ENCODE results near the gene LTBR. TPM values are rescaled to one million over a fixed set of nuclear protein-coding genes. Genes with fewer than 3 reads are reported as not detected.

The LTBR gene
- total RNA-seq, 1 donor from 2014 or later = 55.8 TPM

DNA sequence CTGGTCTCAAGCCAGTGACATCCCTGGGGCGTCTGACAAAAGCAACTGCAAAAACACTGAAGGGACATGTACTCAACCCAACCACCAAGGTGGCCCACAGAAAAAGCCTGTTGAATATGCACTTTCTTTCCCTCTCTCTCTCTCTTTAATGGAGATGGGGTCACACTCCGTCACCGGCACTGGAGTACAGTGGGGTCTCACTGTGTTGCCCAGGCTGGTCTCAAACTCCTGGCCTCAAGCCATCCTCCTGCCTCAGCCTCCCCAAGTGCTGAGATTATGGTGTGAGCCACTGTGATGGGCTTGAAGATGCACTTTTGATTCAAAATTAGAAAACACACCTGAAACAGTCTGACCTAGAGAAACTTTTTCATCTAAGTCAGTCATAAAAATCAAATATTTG lies 53.6 kb downstream of the LTBR start:
- H3K36me3 ChIP-seq (ENCODE audit: control insufficient read depth, insufficient read depth, low read length) = no peaks in the 10 kb centered on the region
- no peak overlapping the region for H3K4me3 ChIP-seq (ENCODE audit: low read depth, low read length)
- DNase-seq (ENCODE audit: low read depth) = no peak
- no peak for FAIRE-seq
- no peaks in the 10 kb centered on the region for H3K27me3 ChIP-seq (ENCODE audit: control insufficient read depth, insufficient read depth, low read length)
- TF ChIP-seq CTCF (IDR thresholded peaks at IDR 0.05; ENCODE audit: insufficient read depth, low read length, severe bottlenecking) = no peak

GRCh38 chr12:6438345-6438744 lies 54.4 kb downstream of the LTBR start:
- FAIRE-seq (no peak), DNase-seq (ENCODE audit: low read depth) (no peak)
- Histone ChIP-seq H3K27me3 (ENCODE audit: control insufficient read depth, insufficient read depth, low read length) (no peaks in the 10 kb centered on the region), H3K36me3 (ENCODE audit: control insufficient read depth, insufficient read depth, low read length) (no peaks in the 10 kb centered on the region), H3K4me3 (ENCODE audit: low read depth, low read length) (no peak overlapping the region)
- no peak for TF ChIP-seq CTCF (IDR thresholded peaks at IDR 0.05; ENCODE audit: insufficient read depth, low read length, severe bottlenecking)

DNA sequence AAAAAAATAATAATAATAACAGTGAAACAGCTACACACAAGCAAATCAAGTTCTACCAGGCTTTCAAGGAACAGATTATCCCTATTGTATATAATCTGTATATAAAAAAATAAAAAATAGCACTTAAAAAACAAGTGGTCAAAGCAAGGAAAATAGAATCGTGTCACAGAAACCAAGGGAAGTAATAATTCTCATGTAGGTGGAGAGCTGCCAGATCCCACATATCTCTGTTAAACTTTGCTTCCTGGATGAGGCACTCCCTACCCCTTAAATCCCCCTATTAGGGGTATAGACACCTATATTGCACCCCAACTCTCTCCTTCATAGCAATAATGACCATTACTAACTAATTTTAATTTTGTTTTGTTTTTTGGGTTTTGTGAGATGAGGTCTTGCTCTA lies 56.4 kb downstream of the LTBR start:
- Histone ChIP-seq H3K4me3 (ENCODE audit: low read depth, low read length) (no peak overlapping the region), H3K27me3 (ENCODE audit: control insufficient read depth, insufficient read depth, low read length) (no peaks in the 10 kb centered on the region), H3K36me3 (ENCODE audit: control insufficient read depth, insufficient read depth, low read length) (no peaks in the 10 kb centered on the region)
- TF ChIP-seq CTCF (IDR thresholded peaks at IDR 0.05; ENCODE audit: insufficient read depth, low read length, severe bottlenecking) = no peak
- no peak for DNase-seq (ENCODE audit: low read depth)
- FAIRE-seq = no peak

Other genes with a start within 250 kb of the LTBR start
- gene CD9, start 183.8 kb upstream of the LTBR start, total RNA-seq = 492 and 634 TPM in 2 replicates
- 15.3 and 23.4 TPM in 2 replicates for gene PLEKHG6, start 73.5 kb upstream of the LTBR start, total RNA-seq
- gene TNFRSF1A, start 42.1 kb upstream of the LTBR start, total RNA-seq = 26.9 and 47.0 TPM in 2 replicates
- gene SCNN1A, start 8.6 kb upstream of the LTBR start, total RNA-seq = 54.5 and 57.7 TPM in 2 replicates
- gene CD27, start 60.8 kb downstream of the LTBR start, total RNA-seq = not detected in 2 replicates
- gene TAPBPL, start 67.9 kb downstream of the LTBR start, total RNA-seq = 1.8 and 3.1 TPM in 2 replicates
- 0.26 and 3.1 TPM in 2 replicates for gene VAMP1, start 86.5 kb downstream of the LTBR start, total RNA-seq
- gene MRPL51, start 109.1 kb downstream of the LTBR start, total RNA-seq = 61.1 and 102 TPM in 2 replicates
- 14.7 and 17.9 TPM in 2 replicates for gene NCAPD2, start 109.9 kb downstream of the LTBR start, total RNA-seq
- 5,048 and 6,753 TPM in 2 replicates for gene GAPDH, start 150.4 kb downstream of the LTBR start, total RNA-seq
- gene IFFO1, start 171.9 kb downstream of the LTBR start, total RNA-seq = 0.51 and 0.53 TPM in 2 replicates
- 26.5 and 33.4 TPM in 2 replicates for gene NOP2, start 184.1 kb downstream of the LTBR start, total RNA-seq
- 107 and 121 TPM in 2 replicates for gene CHD4, start 223.2 kb downstream of the LTBR start, total RNA-seq